ENCODE data around the gene TRIM16.
"Not testable (repeated sequence)": the region's sequence is repeated elsewhere in the genome, so short reads cannot be mapped to it uniquely, and the experiment has no call there.

DNA sequence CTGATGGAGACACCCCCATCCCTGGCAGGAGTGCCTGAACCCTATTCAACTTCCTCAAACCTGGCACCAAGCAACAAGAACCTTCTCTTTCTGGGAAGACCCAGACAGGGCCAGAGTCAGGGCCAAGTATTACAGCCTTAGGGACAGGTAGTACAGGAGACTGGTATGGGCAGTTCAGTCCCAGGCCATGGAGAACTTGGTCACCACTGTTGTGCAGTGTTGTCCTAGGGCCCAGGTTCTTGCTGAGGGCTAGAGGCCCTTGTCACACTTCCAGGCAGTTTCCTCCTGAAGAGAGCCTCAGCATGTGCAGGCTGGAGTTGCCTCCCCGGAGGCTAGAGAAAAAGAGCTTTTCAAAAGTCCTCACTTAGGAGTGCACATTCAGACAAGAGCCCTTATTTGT, 93.3 kb downstream of the TRIM16 start:
- TF ChIP-seq, protein P1, sequence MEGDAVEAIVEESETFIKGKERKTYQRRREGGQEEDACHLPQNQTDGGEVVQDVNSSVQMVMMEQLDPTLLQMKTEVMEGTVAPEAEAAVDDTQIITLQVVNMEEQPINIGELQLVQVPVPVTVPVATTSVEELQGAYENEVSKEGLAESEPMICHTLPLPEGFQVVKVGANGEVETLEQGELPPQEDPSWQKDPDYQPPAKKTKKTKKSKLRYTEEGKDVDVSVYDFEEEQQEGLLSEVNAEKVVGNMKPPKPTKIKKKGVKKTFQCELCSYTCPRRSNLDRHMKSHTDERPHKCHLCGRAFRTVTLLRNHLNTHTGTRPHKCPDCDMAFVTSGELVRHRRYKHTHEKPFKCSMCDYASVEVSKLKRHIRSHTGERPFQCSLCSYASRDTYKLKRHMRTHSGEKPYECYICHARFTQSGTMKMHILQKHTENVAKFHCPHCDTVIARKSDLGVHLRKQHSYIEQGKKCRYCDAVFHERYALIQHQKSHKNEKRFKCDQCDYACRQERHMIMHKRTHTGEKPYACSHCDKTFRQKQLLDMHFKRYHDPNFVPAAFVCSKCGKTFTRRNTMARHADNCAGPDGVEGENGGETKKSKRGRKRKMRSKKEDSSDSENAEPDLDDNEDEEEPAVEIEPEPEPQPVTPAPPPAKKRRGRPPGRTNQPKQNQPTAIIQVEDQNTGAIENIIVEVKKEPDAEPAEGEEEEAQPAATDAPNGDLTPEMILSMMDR (IDR thresholded peaks at IDR 0.05; ENCODE audit: low read length) = not testable (repeated sequence)
- not testable (repeated sequence) for TF ChIP-seq EZH2 (IDR thresholded peaks at IDR 0.05; ENCODE audit: borderline replicate concordance, low read length)

Measured in OCI-LY1 (cell line).